GM21717 (cell line): ENCODE measurements around the gene MYLK.

ENCODE experiments used
- ATAC-seq: cut with Tn5 transposase; IDR thresholded peaks from one replicate; pipeline ENCODE4 v1.9.1; 2021; ENCODE audit warnings: mild to moderate bottlenecking, moderate library complexity; ENCODE audit not compliant: unreplicated experiment

MYLK gene

GRCh38 chr3:123832692-123833397 lies 51.3 kb downstream of the MYLK start:
- ATAC-seq, result no peak

DNA sequence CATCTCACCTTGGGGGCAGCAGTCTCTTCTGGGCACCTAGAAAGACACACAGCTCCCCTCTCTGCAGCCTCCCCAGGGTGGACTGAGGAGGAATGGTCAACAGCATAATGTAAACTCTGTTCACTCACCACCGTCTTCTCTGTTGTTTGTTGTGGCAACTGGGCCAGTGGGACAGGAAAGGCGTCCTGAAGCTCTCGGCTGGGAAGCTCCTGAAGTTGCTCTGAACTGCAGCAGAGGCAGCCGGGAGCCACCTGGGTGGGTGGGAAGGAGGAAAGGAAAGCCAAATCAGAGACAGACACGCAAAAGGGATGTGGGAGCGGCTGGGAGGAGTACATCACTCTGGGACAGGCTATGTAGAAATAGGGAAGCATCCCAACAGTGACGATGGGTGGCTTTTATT lies 52.7 kb downstream of the MYLK start:
- ATAC-seq, result no peak

- ATAC-seq, result no peak
These were observed 62.2 kb downstream of the MYLK start for GRCh38 chr3:123821920-123822319.

DNA sequence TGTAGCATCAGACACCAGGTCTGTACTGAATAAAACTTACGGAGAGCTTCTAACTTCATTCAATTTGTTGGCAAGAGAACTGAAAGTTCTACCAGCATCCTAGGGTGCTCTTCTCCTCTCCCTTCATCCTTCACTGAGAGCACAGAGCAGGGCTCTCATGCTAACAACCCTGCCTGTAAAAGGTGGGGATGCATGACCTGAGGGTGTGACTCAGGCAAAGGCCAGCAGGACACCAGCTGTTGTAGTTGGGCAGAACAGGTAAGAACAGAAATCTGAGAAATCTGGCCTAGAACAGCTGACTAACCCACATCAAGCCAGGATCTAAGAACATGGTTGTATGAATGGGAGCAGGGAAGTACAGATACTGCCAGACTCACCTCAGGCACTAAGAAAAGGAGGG lies 64.2 kb downstream of the MYLK start:
- ATAC-seq, result no peak

DNA sequence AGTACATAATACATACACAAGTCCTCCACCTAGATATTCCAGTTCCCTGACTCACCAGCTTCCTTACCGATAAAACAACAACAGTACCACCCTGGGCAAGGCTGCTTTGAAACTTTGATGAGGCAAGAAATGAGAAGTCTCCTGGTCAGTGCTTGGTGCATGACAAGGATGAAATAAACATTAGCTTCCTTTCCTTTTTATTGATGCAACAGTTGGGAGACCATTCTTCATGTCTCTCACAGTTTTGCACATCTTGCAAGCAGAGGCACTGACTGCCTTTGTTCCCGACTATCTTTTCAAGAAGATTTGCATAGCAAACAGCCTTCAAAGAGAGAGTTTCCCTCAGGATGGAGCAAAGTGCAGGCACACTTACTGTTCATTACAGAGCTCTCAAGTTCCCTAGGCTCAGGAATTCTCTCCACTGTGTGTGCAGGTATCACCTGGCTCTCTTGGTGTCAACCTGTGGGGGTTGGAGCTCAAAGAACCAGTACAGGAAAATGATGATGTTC lies 65.2 kb downstream of the MYLK start:
- ATAC-seq, result no peak

DNA sequence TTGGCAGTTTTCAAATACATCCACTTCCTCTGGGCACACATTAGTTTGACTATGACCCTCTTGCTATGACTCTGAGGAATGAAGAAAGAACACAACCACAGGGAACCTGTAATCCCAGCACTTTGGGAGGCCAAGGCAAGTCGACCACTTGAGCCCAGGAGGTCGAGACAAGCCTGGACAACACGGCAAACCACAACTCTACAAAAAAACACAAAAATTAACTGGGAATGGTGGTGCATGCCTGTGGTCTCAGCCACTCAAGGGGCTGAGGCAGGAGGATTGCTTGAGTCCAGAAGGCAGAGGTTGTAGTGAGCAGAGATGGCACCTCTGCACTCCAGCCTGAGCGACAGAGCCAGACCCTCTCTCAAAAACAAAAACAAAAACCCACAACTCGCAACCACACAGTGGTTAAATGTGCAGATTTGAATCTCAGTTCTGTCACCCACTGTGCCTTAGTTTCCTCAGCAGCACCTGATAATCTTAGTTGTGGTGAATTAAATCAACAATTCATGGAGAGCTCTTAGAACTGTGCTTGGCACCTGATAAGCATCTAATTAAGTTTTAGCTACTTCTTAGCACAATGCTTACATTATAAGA lies 65.7 kb downstream of the MYLK start:
- no peak for ATAC-seq

GRCh38 chr3:123817413-123817812 lies 66.7 kb downstream of the MYLK start:
- ATAC-seq, result no peak

DNA sequence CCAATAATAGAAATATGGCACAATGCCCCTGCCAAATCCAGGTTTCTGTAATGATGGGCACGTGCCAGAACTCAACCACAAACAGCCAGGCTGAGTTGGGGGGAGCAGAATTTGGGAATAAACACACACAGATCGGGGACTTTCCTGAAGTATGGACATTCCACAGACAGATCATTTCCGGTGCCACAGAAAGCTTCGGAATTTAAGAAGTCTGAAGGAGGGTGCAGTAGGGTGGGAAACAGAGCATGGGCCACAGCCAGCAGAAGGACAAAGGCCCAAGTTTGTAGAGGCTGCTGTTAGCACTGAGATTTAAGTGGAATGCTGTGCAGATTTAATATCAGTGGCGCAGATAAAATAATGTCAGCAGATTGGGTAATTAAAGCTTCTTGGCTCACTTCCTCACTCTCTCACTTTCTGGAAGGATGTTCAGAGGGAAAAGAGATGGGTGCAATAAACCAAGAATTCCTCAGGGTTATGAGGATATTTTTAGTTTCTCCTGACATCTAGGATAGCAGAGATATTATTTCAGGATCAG lies 67.4 kb downstream of the MYLK start:
- no peak for ATAC-seq

DNA sequence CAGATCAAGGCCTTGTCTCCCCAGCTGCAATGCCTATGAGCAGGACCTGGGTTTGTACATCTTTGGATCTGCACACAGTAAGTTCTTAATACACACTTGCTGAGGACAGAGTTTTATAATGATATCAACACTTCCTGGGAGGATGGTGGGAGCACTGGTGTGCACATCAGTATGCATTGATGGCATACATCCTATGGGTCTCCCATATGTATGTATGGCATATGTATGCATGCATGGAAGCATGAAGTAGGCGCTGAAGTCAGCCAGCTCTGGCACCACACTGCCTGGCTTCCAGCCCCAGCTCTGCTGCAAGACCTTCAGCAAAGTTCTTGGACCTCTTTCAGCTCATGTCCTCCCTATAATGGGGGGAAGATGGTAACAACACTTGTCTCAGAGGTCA lies 68.2 kb downstream of the MYLK start:
- no peak for ATAC-seq

GRCh38 chr3:123813876-123814275 lies 70.3 kb downstream of the MYLK start:
- no peak for ATAC-seq

DNA sequence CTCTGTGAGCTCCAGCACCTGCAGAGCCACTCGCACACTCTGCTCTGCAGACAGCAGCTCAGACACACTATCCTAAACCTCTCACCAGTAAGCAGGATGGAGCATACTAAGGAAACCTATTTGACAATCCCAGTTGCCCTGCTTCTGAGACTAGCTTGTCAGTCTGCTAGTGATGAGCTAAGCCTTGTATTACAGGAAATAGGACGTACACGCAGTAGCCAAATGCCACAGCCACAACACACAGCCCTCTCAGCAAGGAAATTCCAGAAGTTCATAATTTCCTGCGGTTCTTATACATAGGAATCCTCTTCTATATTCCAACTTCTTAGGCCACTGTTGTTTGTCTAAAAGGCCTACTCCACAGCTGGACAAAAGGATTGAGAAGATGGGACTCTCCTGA lies 74.5 kb downstream of the MYLK start:
- ATAC-seq, result no peak

DNA sequence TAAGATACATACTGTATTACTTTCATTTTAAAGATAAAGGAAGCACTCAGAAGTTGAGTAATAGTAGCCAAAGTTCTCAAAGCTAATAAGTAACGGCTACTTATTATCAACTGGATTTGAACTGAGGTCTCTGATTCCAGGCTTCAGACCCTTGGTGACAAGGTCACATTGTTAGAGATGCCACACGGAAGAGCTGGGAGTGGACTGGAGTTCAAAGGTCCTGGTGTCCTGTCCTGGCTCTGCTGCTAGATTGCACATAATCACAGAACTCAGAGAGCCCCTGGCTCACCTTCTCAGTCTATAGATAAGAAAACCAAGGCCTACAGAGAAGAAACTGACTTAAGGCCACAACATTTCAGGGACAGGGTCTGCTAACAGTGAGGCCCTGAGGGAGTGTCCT lies 75.3 kb downstream of the MYLK start:
- no peak for ATAC-seq

DNA sequence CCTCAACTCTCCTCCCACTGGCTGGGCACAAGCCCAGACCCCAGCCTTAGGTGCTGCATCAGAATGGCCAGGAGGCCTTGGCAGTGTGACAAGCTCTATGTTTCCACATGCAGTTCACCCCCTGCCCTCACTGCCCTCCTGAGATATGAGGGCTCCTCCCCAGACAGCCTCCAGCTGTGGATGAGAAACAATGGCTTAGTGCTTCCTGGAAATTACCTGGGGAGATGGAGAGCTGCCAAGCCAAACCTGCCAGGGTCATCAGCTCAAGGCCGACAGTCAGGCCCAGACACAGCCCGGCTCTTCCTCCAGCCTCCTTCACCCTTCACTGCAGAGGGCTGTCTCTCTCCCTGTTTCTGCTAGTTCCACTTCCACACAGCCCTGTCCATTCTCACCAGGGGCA lies 76.3 kb downstream of the MYLK start:
- no peak for ATAC-seq

DNA sequence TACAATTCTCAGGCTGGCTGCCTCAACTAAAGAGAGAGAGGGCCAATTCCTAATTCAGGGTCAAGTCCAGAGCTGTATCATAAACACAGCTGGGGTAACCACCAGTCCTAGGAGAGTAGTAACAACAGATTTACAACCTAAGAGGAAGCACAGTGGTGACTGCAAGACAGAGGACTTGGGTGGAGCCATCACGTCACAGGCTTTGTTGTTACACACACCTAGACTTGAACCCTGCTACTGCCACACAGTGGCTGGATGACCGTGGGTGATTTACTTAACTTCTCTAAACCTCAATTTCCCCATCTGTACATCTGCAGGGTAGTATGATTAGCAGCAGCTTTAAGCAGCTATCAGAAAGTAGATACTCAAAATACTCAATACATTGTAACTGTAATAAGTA lies 78.6 kb downstream of the MYLK start:
- no peak for ATAC-seq

- no peak for ATAC-seq
These were observed 79.0 kb downstream of the MYLK start for GRCh38 chr3:123805101-123805500.

- ATAC-seq, result no peak
These were observed 79.5 kb downstream of the MYLK start for GRCh38 chr3:123804676-123805075.

DNA sequence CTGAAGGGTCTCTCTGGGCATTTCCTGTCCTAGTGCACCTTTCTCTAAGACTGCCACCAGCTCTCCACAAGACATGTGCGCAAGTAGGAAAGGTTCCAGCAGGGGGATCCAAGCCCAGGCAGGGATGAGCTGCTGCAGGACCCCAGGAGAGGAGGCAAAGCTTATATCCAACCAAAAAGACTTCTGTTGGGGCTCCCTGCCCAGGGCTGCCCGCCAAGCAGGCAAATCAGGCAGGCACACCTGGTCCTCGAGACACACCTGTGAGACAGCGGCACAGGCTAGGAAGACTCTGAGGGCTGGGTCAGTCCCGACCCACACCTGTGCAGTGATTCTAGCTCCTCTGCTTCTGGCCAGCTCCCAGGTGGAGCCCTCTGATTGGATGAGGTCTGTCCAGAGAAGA lies 80.6 kb downstream of the MYLK start:
- no peak for ATAC-seq

GRCh38 chr3:123802007-123802625 lies 82.0 kb downstream of the MYLK start:
- no peak for ATAC-seq

DNA sequence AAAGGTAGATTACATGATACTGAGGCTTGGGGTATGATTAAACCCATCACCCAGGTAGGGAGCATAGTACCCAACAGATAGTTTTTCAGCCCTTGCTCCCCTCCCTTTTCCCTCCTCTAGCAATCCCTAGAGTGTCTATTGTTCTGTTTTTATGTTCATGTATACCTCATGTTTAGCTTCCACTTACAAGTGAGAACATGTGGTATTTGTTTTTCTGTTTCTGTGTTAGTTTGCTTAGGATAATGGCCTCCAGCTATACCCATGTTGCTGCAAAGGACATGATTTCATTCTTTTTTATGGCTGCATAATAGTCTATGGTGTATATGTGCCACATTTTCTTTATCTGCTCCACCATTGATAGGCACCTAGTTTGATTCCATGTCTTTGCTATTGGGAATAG lies 82.7 kb downstream of the MYLK start:
- no peak for ATAC-seq

GRCh38 chr3:123800362-123800682 lies 83.8 kb downstream of the MYLK start:
- no peak for ATAC-seq

DNA sequence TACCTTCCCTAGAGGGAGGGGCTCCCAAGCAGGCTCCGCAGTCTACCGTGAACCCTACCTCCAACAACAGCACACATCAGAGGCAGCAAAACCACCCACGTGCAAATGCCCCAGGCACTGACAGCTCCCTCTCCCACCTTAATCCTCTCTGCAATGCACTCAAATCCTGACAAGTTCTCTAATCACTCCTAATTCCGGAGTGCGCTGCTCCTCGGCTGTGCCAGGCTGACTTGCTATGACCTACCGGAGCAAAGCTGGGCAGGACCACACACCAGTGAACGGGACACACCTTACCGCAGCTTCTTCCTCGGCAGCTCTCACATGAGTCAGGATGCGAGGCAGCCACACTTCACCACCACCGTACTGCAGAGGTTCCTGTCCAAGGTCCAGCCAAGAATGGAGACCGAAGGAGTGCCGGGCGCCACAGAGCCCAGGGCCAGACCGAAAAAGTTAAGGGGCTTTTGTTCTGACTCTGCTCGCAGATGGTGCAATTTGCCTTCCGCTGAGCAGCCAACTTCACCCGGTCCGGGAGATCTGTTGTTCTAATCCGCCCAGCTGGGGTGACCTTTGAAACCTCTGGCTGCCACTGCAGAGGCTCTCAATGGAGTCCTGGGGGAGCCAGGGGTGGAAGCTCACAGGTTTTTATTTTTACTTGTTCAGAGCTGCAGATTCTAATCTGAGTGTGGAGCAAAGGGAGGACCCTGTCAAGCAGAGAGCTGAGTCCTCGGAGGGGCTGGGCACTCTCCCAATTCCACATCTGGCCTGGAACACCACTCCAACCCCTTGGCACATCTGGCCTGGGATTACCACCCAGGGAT lies 84.4 kb downstream of the MYLK start:
- no peak for ATAC-seq
